Adrenal gland (tissue), 5 donors: Measurements from ENCODE around the gene SART3.

ENCODE experiments used
- CTCF ChIP-seq, 6 experiments: fragments of 450-650 bp in 4 of 6; fragments of 200-600 bp in 2 of 6; sonication (generic) in 1 of 6; IDR thresholded peaks; 1 replicate in 5 of 6; 2 replicates in 1 of 6; pipeline versions ENCODE4 v1.5.1 to v1.8.0; 2016 to 2021; ENCODE audit warnings: antibody characterized with exemption in 6 of 6, mild to moderate bottlenecking in 2 of 6, moderate library complexity in 1 of 6
- POLR2A ChIP-seq, 2 donors: fragments of 450-650 bp; IDR thresholded peaks; one replicate each; pipeline ENCODE4 v1.6.1; 2017; ENCODE audit warnings: antibody characterized with exemption in 2 of 2, mild to moderate bottlenecking in 2 of 2, moderate library complexity in 1 of 2
- donor health status: DM: no; HTN: no; CAD: no.

GRCh38 chr12:108587826-108588225 is 26.9 kb upstream of the SART3 start:
- TF ChIP-seq CTCF (IDR thresholded peaks at IDR 0.05), result no peak
- no peak for TF ChIP-seq POLR2A (IDR thresholded peaks at IDR 0.05)
